Raji (cell line): ENCODE measurements around the gene TNMD.

Experiments
- POLR2A ChIP-seq: IDR thresholded peaks from 2 replicates; pipeline ENCODE4 v1.6.1; 2011; ENCODE audit warnings: low read depth, low read length, control low read depth; ENCODE audit not compliant: insufficient read depth

Gene TNMD

GRCh38 chrX:100584611-100585010, at the start of gene TNMD:
TSS of gene TNMD (plus strand) at chrX:100584936. CDS start at chrX:100585019, 83 bp downstream.
- TF ChIP-seq POLR2A: no peak

- no peak for TF ChIP-seq POLR2A
These were observed 2.0 kb downstream of the TNMD start for GRCh38 chrX:100586747-100587146.

DNA sequence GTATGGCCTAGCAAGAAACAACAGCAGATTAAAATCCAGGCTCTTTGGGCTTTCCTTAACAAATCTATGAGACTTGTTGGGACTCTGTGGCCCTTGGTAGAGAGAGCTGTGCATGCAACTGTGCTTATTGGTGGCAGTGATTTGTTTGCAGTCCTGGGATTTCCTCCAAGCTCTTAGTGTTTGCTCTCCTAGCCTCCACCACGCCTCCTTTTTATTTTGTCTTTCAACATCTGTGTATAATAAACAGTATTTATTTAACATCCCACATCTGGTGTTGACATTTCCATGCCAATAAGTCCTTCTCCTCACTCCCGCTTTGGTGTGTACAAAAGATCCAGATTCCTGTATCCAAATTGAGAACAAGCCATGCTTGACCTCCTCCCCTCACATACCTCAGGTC, 3.1 kb downstream of the TNMD start:
- TF ChIP-seq POLR2A: no peak

GRCh38 chrX:100591256-100592051, 6.7 kb downstream of the TNMD start:
- no peak for TF ChIP-seq POLR2A

GRCh38 chrX:100593126-100593525, 8.4 kb downstream of the TNMD start:
- no peak for TF ChIP-seq POLR2A

GRCh38 chrX:100593581-100593980, 8.8 kb downstream of the TNMD start:
- no peak for TF ChIP-seq POLR2A

DNA sequence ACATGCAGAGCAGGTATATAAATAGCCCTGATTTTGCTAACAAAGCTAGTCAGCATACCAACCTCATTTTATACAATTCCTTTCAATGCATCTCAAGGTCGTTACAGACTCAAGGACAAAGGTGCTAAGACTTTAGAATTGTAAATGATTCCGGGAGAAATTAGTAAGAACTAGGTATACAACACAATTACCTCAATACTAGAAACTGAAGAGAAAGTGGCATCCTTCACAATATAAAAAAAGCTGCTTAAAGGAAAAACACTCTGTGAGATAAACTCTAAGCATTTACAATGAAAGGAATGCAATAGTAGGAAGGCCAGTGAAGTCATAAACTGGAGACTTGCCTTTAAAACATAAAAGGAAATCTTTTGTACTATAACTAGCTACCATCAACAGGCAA, 11.9 kb downstream of the TNMD start:
- TF ChIP-seq POLR2A: no peak

DNA sequence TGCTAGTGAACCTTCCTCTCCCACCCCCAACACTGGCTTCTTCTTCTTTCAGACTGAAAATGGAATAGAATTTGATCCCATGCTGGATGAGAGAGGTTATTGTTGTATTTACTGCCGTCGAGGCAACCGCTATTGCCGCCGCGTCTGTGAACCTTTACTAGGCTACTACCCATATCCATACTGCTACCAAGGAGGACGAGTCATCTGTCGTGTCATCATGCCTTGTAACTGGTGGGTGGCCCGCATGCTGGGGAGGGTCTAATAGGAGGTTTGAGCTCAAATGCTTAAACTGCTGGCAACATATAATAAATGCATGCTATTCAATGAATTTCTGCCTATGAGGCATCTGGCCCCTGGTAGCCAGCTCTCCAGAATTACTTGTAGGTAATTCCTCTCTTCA, 14.7 kb downstream of the TNMD start:
- TF ChIP-seq POLR2A: no peak

DNA sequence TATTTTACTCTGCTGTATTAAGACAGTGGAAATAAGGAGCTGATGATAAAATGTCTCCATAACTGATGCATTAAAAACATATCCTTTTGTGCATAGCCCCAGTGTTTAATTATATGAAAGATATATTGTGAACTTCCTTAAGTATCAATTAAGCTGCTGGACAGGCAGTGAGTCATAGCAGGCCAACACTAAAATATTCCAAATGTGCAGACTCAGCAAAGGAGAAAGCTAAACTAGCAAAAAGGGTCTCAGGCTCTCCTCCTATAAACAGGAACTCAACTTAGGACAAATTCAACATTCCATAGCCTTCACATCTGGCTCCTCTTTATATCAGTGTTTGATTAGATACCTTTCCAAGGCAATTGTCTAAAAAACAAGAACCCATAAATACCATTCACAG, 15.6 kb downstream of the TNMD start:
- TF ChIP-seq POLR2A: no peak

DNA sequence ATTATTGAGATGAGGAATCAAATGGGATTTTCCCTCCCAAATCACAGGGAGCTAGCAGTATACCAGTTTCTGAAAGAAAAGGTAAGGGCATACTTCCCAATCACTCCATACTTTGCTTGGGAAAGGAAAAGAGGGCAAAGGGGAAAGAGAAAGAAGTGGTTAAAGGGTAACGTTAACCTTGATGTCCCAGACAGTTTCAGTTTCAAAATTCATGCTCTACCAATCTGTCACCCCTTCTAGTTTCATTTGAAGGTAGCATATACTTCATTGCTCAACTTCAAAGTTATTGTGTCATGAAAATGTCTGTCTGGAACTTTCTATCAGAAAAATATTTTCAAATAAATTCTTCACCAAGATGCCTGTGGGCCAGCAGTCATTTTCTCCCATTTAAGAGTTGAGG, 16.0 kb downstream of the TNMD start:
- no peak for TF ChIP-seq POLR2A

- no peak for TF ChIP-seq POLR2A
These were observed 22.0 kb downstream of the TNMD start for GRCh38 chrX:100606753-100607152.

DNA sequence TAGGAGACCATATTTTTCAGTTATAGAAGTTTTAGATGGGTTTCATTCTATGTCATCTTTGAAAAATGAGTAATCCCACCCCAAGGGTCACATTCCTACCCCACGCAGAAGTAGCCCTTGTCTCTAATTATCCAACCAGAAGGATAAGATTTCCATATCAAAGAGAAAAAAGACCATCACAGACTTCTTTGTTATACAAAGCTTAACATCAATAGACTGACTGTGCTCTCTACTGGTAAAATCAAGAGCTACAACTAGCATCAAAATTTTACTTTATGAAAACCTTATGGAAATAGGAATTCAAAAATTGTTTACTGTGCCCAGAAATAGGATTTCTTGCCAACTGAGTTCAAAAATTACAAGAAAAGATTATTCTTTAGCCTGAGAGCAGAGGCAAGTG, 24.9 kb downstream of the TNMD start:
- no peak for TF ChIP-seq POLR2A

- TF ChIP-seq POLR2A: no peak
These were observed 27.2 kb downstream of the TNMD start for GRCh38 chrX:100611951-100612350.

GRCh38 chrX:100615005-100615404, 30.3 kb downstream of the TNMD start:
- TF ChIP-seq POLR2A: no peak

GRCh38 chrX:100623001-100623400, 38.3 kb downstream of the TNMD start:
- TF ChIP-seq POLR2A: no peak

- TF ChIP-seq POLR2A: no peak
These were observed 41.3 kb downstream of the TNMD start for GRCh38 chrX:100625985-100626491.

GRCh38 chrX:100635040-100635439, 50.3 kb downstream of the TNMD start:
- TF ChIP-seq POLR2A: no peak

DNA sequence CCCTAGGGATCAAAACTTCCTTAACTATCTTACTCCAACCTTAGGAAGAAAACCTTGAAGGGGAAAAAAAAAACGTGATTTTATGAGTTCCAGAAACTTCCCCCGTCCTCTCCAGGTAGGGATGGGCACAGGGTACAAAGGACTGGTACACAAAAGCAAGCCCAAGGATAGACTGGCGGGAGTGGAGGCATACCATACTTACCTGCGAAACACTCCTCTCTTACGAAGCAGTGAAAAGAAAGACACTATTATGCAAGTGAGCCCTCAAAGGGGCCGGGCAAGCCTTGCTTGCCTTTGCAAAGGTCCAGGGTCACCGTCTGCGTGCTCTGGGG, 51.2 kb downstream of the TNMD start:
- no peak for TF ChIP-seq POLR2A
